SK-N-SH (cell line): ENCODE data around the gene PPP2R5B. TPM values are rescaled to one million over a fixed set of nuclear protein-coding genes. Genes with fewer than 3 reads are reported as not detected.

Experiments
- CTCF ChIA-PET: fragments of 300-600, 350-600 bp; formaldehyde crosslinking; extraction: SDS; loops from one replicate; lab custom pipeline; 2021; lab: Yijun Ruan, JAX
- POLR2A ChIA-PET: fragments of 350-600 bp; sonication (Branson Sonifier 250); formaldehyde crosslinking; extraction: SDS; loops from one replicate; lab custom pipeline; 2020; ENCODE audit warnings: antibody characterized with exemption, inconsistent platforms; lab: Yijun Ruan, JAX
- DNase-seq: peaks from one replicate; pipeline ENCODE4 v3.0.0; 2012
- H2AFZ ChIP-seq: fragments of 200-600 bp; sonication (generic); 2 replicates; pipeline ENCODE4 v1.8.1; 2016; ENCODE audit warnings: antibody characterized with exemption, mild to moderate bottlenecking, low read depth
- H3F3A ChIP-seq: fragments of 200-600 bp; sonication (generic); replicated peaks from 2 replicates; pipeline ENCODE3; 2016; ENCODE audit warnings: antibody characterized with exemption, mild to moderate bottlenecking; ENCODE audit not compliant: insufficient read depth
- H3K27ac ChIP-seq, 2 experiments: fragments of 200-500 bp in 1 of 2; fragments of 200-600 bp in 1 of 2; sonication (Bioruptor generic) in 1 of 2; sonication (generic), shearing (Covaris generic) in 1 of 2; 2 replicates each; pipeline versions ENCODE4 v1.5.1 to v1.6.1; 2014 to 2016; ENCODE audit warnings: low read depth in 2 of 2, inconsistent platforms in 1 of 2, low read length in 1 of 2, mild to moderate bottlenecking in 1 of 2, mixed read lengths in 1 of 2
- H3K27me3 ChIP-seq: fragments of 200-600 bp; sonication (generic), shearing (Covaris generic); 2 replicates; pipeline ENCODE4 v1.6.1; 2016; ENCODE audit warnings: mixed run types; ENCODE audit not compliant: insufficient read depth
- H3K36me3 ChIP-seq, 2 experiments: fragments of 200-500 bp in 1 of 2; fragments of 200-600 bp in 1 of 2; sonication (Bioruptor generic) in 1 of 2; sonication (generic) in 1 of 2; replicated peaks in 1 of 2; 2 replicates each; pipeline versions ENCODE3 to v1.5.1; 2014 to 2016; ENCODE audit warnings: low read length in 1 of 2, mild to moderate bottlenecking in 1 of 2; ENCODE audit not compliant: insufficient read depth in 2 of 2, control insufficient read depth in 1 of 2
- H3K4me1 ChIP-seq, 2 experiments: fragments of 200-500 bp in 1 of 2; fragments of 200-600 bp in 1 of 2; sonication (Bioruptor generic) in 1 of 2; sonication (generic), shearing (Covaris generic) in 1 of 2; 2 replicates each; pipeline versions ENCODE4 v1.5.1 to v1.6.1; 2014 to 2016; ENCODE audit warnings: low read depth in 1 of 2, low read length in 1 of 2, mixed run types in 1 of 2; ENCODE audit not compliant: insufficient read depth in 2 of 2, control insufficient read depth in 1 of 2
- H3K4me2 ChIP-seq: fragments of 200-600 bp; sonication (generic), shearing (Covaris generic); 2 replicates; pipeline ENCODE4 v1.6.1; 2017; ENCODE audit warnings: mixed run types
- H3K4me3 ChIP-seq, 2 experiments: fragments of 200-500 bp in 1 of 2; fragments of 200-600 bp in 1 of 2; sonication (Bioruptor generic) in 1 of 2; sonication (generic), shearing (Covaris generic) in 1 of 2; 2 replicates each; pipeline versions ENCODE4 v1.5.1 to v1.8.1; 2014 to 2016; ENCODE audit warnings: low read depth in 2 of 2, inconsistent platforms in 1 of 2, low read length in 1 of 2, mild to moderate bottlenecking in 1 of 2, mixed read lengths in 1 of 2, moderate library complexity in 1 of 2
- H3K79me2 ChIP-seq: fragments of 200-600 bp; sonication (generic); 2 replicates; pipeline ENCODE4 v1.8.1; 2017; ENCODE audit warnings: mild to moderate bottlenecking; ENCODE audit not compliant: insufficient read depth
- H3K9ac ChIP-seq: fragments of 200-600 bp; sonication (generic); 2 replicates; pipeline ENCODE4 v1.6.1; 2017; ENCODE audit warnings: mixed run types
- H3K9me2 ChIP-seq: fragments of 200-600 bp; sonication (generic); 2 replicates; pipeline ENCODE4 v1.6.1; 2017; ENCODE audit warnings: mixed run types
- H3K9me3 ChIP-seq: fragments of 200-600 bp; sonication (generic); 2 replicates; pipeline ENCODE4 v1.6.1; 2017; ENCODE audit warnings: mixed run types, mild to moderate bottlenecking, moderate library complexity
- H4K20me1 ChIP-seq: fragments of 200-600 bp; sonication (generic); 2 replicates; pipeline ENCODE4 v1.6.1; 2017; ENCODE audit warnings: mild to moderate bottlenecking, mixed run types; ENCODE audit not compliant: insufficient read depth
- MXI1 ChIP-seq: IDR thresholded peaks from 2 replicates; pipeline ENCODE4 v1.6.1; 2012; ENCODE audit warnings: mild to moderate bottlenecking, low read depth, low read length, improper control_type of control experiment
- NRF1 ChIP-seq: IDR thresholded peaks from 2 replicates; pipeline ENCODE4 v1.6.1; 2012; ENCODE audit warnings: low read depth, mild to moderate bottlenecking, low read length
- RAD21 ChIP-seq: IDR thresholded peaks from 2 replicates; pipeline ENCODE4 v1.6.1; 2012; ENCODE audit warnings: mild to moderate bottlenecking, low read length
- RFX5 ChIP-seq: IDR thresholded peaks from 2 replicates; pipeline ENCODE4 v1.6.1; 2012; ENCODE audit warnings: mild to moderate bottlenecking, improper control_type of control experiment, low read length
- SMC3 ChIP-seq: IDR thresholded peaks from 2 replicates; pipeline ENCODE4 v1.6.1; 2012; ENCODE audit warnings: low read depth, low read length, improper control_type of control experiment
- YY1 ChIP-seq: IDR thresholded peaks from 2 replicates; pipeline ENCODE4 v1.4.0; 2012; ENCODE audit warnings: low read depth, mild to moderate bottlenecking
- ZBTB33 ChIP-seq: IDR thresholded peaks from 2 replicates; pipeline ENCODE4 v1.4.0; 2012; ENCODE audit warnings: low read depth, borderline replicate concordance
- WGBS: methylation state at CpG from one replicate; pipeline ENCODE4 v1.1.6; 2017; ENCODE audit warnings: low lambda C conversion rate; 5-methylcytosine and 5-hydroxymethylcytosine counted together
- polyA plus RNA-seq, 3 experiments: library from polyadenylated mRNA; depleted of rRNA; stranded (reverse); fragments of >200 nt; gene quantifications; 2 replicates each; pipeline ENCODE4 v1.2.3, GENCODE V29; 2012
- TF ChIP-seq, protein P1 (sequence below): IDR thresholded peaks from 2 replicates; pipeline ENCODE4 v1.6.1; 2012; ENCODE audit warnings: mild to moderate bottlenecking, low read depth, low read length, moderate library complexity

PPP2R5B gene
- polyA plus RNA-seq, 1 of the 3 experiments (the other 2 are of a cell fraction): 15.1 TPM

DNA sequence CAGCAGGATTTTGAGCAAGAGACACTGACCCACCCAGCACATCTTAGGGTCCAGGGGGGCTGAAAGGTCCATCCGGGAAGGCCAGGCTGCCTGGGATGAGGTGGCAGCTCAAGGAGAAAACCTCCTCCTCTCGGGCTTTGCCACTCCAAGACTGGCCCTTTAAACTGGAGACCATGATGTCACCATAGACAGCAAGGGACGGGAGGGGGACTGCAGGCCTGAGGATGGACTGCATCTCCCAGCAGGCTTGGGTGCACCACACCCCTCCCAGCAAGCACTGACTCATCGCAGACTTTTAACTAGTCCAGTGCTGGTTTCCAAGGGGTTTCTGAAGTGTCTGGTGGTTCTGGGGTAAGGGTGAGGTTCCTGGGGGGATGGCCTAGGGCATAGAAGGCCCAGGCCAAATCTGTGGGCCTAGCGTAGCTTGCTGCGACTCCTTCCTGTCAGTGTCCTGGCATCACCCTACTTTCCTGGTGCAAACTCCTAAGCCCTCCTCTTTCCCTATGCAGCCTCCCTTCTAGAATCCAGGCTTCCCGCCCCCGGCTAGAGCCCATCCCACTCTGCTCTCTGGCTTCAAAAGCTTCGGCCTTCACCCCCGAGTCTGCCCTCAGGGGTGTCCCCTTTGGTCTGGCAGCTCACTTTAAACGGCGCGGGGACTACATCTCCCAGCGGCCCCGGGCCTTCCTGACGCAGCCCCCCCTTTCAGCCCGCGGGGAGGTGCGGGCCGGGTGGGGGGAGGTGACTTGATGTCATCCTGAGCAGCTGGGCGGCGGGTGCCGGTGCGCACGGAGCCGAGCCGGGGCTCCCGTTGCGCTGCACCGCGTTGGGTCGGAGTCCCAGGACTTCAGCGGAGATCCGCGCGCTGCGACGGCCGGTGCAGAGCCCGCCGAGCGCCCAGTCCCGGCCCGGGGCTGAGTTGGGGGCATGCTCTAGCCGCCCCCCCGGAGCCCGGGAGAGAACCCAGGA is at the start of gene PPP2R5B (continued):
- TF ChIP-seq NRF1: peak; percentile 29; the same call in 1 of the 2 replicates
- TF ChIP-seq MXI1: peak; percentile 64; the same call in 1 of the 2 replicates
- TF ChIP-seq RFX5: no peak
- TF ChIP-seq RAD21: no peak
- TF ChIP-seq, protein P1, sequence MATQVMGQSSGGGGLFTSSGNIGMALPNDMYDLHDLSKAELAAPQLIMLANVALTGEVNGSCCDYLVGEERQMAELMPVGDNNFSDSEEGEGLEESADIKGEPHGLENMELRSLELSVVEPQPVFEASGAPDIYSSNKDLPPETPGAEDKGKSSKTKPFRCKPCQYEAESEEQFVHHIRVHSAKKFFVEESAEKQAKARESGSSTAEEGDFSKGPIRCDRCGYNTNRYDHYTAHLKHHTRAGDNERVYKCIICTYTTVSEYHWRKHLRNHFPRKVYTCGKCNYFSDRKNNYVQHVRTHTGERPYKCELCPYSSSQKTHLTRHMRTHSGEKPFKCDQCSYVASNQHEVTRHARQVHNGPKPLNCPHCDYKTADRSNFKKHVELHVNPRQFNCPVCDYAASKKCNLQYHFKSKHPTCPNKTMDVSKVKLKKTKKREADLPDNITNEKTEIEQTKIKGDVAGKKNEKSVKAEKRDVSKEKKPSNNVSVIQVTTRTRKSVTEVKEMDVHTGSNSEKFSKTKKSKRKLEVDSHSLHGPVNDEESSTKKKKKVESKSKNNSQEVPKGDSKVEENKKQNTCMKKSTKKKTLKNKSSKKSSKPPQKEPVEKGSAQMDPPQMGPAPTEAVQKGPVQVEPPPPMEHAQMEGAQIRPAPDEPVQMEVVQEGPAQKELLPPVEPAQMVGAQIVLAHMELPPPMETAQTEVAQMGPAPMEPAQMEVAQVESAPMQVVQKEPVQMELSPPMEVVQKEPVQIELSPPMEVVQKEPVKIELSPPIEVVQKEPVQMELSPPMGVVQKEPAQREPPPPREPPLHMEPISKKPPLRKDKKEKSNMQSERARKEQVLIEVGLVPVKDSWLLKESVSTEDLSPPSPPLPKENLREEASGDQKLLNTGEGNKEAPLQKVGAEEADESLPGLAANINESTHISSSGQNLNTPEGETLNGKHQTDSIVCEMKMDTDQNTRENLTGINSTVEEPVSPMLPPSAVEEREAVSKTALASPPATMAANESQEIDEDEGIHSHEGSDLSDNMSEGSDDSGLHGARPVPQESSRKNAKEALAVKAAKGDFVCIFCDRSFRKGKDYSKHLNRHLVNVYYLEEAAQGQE: no peak
- peak; percentile 43; the same call in 1 of the 2 replicates for TF ChIP-seq YY1
- 0 out of 2 replicates have a peak, but pooled peaks have one; percentile 4 for TF ChIP-seq ZBTB33

DNA sequence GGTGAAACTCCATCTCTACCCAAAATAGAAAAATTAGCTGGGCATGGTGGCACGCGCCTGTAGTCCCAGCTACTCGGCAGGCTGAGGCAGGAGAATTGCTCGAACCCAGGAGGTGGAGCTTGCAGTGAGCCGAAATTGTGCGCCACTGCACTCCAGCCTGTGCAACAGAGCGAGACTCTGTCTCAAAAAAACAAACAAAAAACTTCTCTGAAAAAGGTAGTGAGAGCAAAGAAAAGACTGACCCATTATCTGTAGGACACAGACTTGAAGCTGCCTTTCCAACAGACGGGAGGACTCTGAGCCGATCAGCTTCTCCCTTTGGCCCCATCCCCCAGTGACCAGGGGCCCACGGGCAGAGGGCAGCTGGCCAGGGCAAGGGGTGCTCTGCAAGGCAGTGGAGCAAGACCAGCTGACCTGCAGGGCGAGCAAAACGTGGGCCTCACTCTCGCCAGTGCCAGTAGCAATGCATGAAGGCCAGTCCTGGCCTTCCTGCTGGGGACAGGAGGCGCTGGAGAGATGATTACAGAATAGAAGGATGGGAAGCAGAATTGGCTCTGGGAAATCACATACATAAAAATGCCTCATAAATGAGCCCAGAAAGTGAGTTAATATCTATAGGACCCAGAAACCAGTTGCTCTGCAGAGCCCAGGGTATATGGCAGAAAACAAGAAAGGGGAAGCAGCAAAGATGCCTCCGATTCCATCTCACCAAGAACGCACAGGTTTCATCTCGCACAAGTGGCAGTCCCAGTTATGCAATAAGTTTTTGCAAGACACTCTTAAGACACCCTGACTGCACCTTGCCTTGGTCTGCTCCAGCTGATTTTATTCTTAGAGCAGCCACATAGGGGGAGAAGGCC is 48.9 kb upstream of the PPP2R5B start:
- DNase-seq: no peak
- TF ChIP-seq ZBTB33: no peak
- no peak for TF ChIP-seq SMC3
- TF ChIP-seq, all 33 proteins: peak for 0
- Histone ChIP-seq H4K20me1 (peaks cover 51% of the 10 kb centered on the region), H3K4me2 (peak overlapping the region; percentile 92), H3K4me1 (peaks cover 14 to 30% of the 10 kb centered on the region in 2 experiments; a peak in 3 of 4 replicates), H3K79me2 (peaks cover 77% of the 10 kb centered on the region), H3K9ac (no peak overlapping the region), H3K9me2 (no peaks in the 10 kb centered on the region), H2AFZ (no peak overlapping the region), H3K27me3 (no peaks in the 10 kb centered on the region), H3K4me3 (peak overlapping the region; percentile 95 to 96; a peak in 2 of 4 replicates), H3K9me3 (no peaks in the 10 kb centered on the region), H3K27ac (peak overlapping the region in 1 of 2 experiments; percentile 61; a peak in 1 of 4 replicates), H3F3A (no peaks in the 10 kb centered on the region), H3K36me3 (peaks cover 22 to 30% of the 10 kb centered on the region in 2 experiments)
- ChIA-PET CTCF (interaction anchor here (0.5 to 26.7 kb wide), 9 partner anchors 9 to 427 kb away, joined by 3 to 530 read pairs (median 6); partner anchors contain the start of genes ARL2 and CDC42BPG), POLR2A (no interaction called here)
- 93% methylated on average over 16 of the region's 17 CpGs for WGBS
